IMR-90 (cell line): ENCODE data around the gene KMT2B. TPM values are rescaled to one million over a fixed set of nuclear protein-coding genes. Genes with fewer than 3 reads are reported as not detected.

Experiments used
- ATAC-seq: fragments of 200-7000 bp; cut with Tn5 transposase; 2 replicates; pipeline ENCODE4 v1.9.1; 2020; ENCODE audit warnings: low read depth, mild to moderate bottlenecking, moderate library complexity
- BruUV-seq: library from RNA; stranded (reverse); fragments of 400-500 nt; replicated peaks from 2 replicates; lab custom pipeline; 2021; lab: Mats Ljungman, UMichigan
- CTCF ChIA-PET: fragments of 300-600 bp; formaldehyde crosslinking; extraction: SDS; loops from one replicate; lab custom pipeline; 2021; ENCODE audit warnings: antibody characterized with exemption; lab: Yijun Ruan, JAX
- POLR2A ChIA-PET: fragments of 300-600 bp; sonication (Branson Sonifier 250); formaldehyde crosslinking; loops from one replicate; lab custom pipeline; 2022; ENCODE audit warnings: antibody characterized with exemption; ENCODE audit not compliant: unreplicated experiment; lab: Charles Lee
- DNase-seq: peaks from one replicate; pipeline ENCODE4 v3.0.0; 2013
- H2AFZ ChIP-seq: replicated peaks from 2 replicates; pipeline ENCODE3; 2013; ENCODE audit warnings: low read length, mild to moderate bottlenecking; ENCODE audit not compliant: poor library complexity
- H2AK5ac ChIP-seq: 2 replicates; pipeline ENCODE4 v1.6.1; 2013; ENCODE audit warnings: low read depth, low read length, inconsistent platforms
- H2AK9ac ChIP-seq: replicated peaks from 2 replicates; pipeline ENCODE3; 2013; ENCODE audit warnings: mild to moderate bottlenecking, low read depth, low read length, moderate library complexity; ENCODE audit not compliant: poor library complexity
- H2BK120ac ChIP-seq: 2 replicates; pipeline ENCODE4 v1.6.1; 2013; ENCODE audit warnings: low read depth, low read length, inconsistent platforms
- H2BK15ac ChIP-seq: 3 replicates; pipeline ENCODE4 v1.6.1; 2013; ENCODE audit warnings: low read depth, low read length, inconsistent platforms
- H2BK20ac ChIP-seq: 2 replicates; pipeline ENCODE4 v1.6.1; 2013; ENCODE audit warnings: low read depth, mild to moderate bottlenecking, inconsistent platforms, low read length, moderate library complexity
- H2BK5ac ChIP-seq: 2 replicates; pipeline ENCODE4 v1.6.1; 2013; ENCODE audit warnings: mild to moderate bottlenecking, low read depth, low read length, inconsistent platforms; ENCODE audit not compliant: poor library complexity, severe bottlenecking
- H3K14ac ChIP-seq: replicated peaks from 2 replicates; pipeline ENCODE4 v1.6.1; 2013; ENCODE audit warnings: low read depth, low read length, inconsistent platforms
- H3K18ac ChIP-seq: 2 replicates; pipeline ENCODE4 v1.6.1; 2013; ENCODE audit warnings: low read depth, low read length, control low read depth
- H3K23ac ChIP-seq: 2 replicates; pipeline ENCODE4 v1.6.1; 2013; ENCODE audit warnings: low read depth, low read length, inconsistent platforms
- H3K27ac ChIP-seq: 2 replicates; pipeline ENCODE4 v1.5.1; 2013; ENCODE audit warnings: mild to moderate bottlenecking, control low read depth, low read length; ENCODE audit not compliant: insufficient read depth
- H3K27me3 ChIP-seq: 2 replicates; pipeline ENCODE4 v1.6.1; 2013; ENCODE audit warnings: low read length; ENCODE audit not compliant: control insufficient read depth, insufficient read depth
- H3K36me3 ChIP-seq: 2 replicates; pipeline ENCODE4 v1.6.1; 2013; ENCODE audit warnings: low read length, mixed read lengths; ENCODE audit not compliant: control insufficient read depth, insufficient read depth
- H3K4ac ChIP-seq: 2 replicates; pipeline ENCODE4 v1.6.1; 2013; ENCODE audit warnings: low read depth, low read length, inconsistent platforms
- H3K4me1 ChIP-seq: 2 replicates; pipeline ENCODE4 v1.6.1; 2013; ENCODE audit warnings: low read length, mixed read lengths; ENCODE audit not compliant: control insufficient read depth, insufficient read depth
- H3K4me2 ChIP-seq: 2 replicates; pipeline ENCODE4 v1.6.1; 2013; ENCODE audit warnings: low read depth, mild to moderate bottlenecking, control low read depth, low read length, moderate library complexity
- H3K4me3 ChIP-seq: 2 replicates; pipeline ENCODE4 v1.5.1; 2013; ENCODE audit warnings: low read depth, mild to moderate bottlenecking, control low read depth, low read length, moderate library complexity; ENCODE audit not compliant: insufficient read depth
- H3K56ac ChIP-seq: 2 replicates; pipeline ENCODE4 v1.6.1; 2013; ENCODE audit warnings: low read length, inconsistent platforms; ENCODE audit not compliant: insufficient read depth; ENCODE audit errors: extremely low read depth
- H3K79me1 ChIP-seq, 2 experiments: 2 replicates each; pipeline ENCODE4 v1.6.1; 2013; ENCODE audit warnings: low read length in 2 of 2, inconsistent platforms in 1 of 2, low read depth in 1 of 2
- H3K9ac ChIP-seq: 2 replicates; pipeline ENCODE4 v1.6.1; 2013; ENCODE audit warnings: low read depth, low read length, control low read depth
- H3K9me1 ChIP-seq: 2 replicates; pipeline ENCODE4 v1.6.1; 2013; ENCODE audit warnings: low read length, inconsistent platforms; ENCODE audit not compliant: insufficient read depth
- H3K9me3 ChIP-seq: 2 replicates; pipeline ENCODE4 v1.6.1; 2013; ENCODE audit warnings: low read length; ENCODE audit not compliant: control insufficient read depth, insufficient read depth
- H4K20me1 ChIP-seq: 2 replicates; pipeline ENCODE4 v1.6.1; 2013; ENCODE audit warnings: low read length, inconsistent platforms; ENCODE audit not compliant: insufficient read depth
- H4K5ac ChIP-seq: 2 replicates; pipeline ENCODE4 v1.6.1; 2013; ENCODE audit warnings: mild to moderate bottlenecking, low read depth, low read length, control low read depth
- H4K8ac ChIP-seq, 2 experiments: 2 replicates each; pipeline ENCODE4 v1.6.1; 2013; ENCODE audit warnings: low read depth in 2 of 2, low read length in 2 of 2, control low read depth in 1 of 2, inconsistent platforms in 1 of 2
- H4K91ac ChIP-seq: 2 replicates; pipeline ENCODE4 v1.6.1; 2013; ENCODE audit warnings: low read depth, low read length, inconsistent platforms; ENCODE audit not compliant: insufficient read depth
- BHLHE40 ChIP-seq: fragments of 150-350 bp; IDR thresholded peaks from 2 replicates; pipeline ENCODE4 v1.6.1; 2016; ENCODE audit warnings: mild to moderate bottlenecking, low read depth, low read length
- CEBPB ChIP-seq: IDR thresholded peaks from 2 replicates; pipeline ENCODE4 v1.6.1; 2012; ENCODE audit warnings: low read depth, low read length, improper control_type of control experiment
- CHD1 ChIP-seq: IDR thresholded peaks from 2 replicates; pipeline ENCODE4 v1.6.1; 2012; ENCODE audit warnings: low read depth, low read length, improper control_type of control experiment
- FOS ChIP-seq: fragments of 150-350 bp; IDR thresholded peaks from 2 replicates; pipeline ENCODE4 v1.6.1; 2016; ENCODE audit warnings: low read depth, low read length
- MAFK ChIP-seq: IDR thresholded peaks from 2 replicates; pipeline ENCODE4 v1.6.1; 2012; ENCODE audit warnings: low read depth, low read length, improper control_type of control experiment
- MAZ ChIP-seq: IDR thresholded peaks from 2 replicates; pipeline ENCODE4 v1.6.1; 2012; ENCODE audit warnings: low read depth, mild to moderate bottlenecking, low read length, improper control_type of control experiment, moderate library complexity, borderline replicate concordance
- MXI1 ChIP-seq: IDR thresholded peaks from 2 replicates; pipeline ENCODE4 v1.6.1; 2012; ENCODE audit warnings: low read depth, mild to moderate bottlenecking, low read length, moderate library complexity, borderline replicate concordance
- NFE2L2 ChIP-seq: fragments of 150-350 bp; IDR thresholded peaks from 2 replicates; pipeline ENCODE4 v1.6.1; 2016; ENCODE audit warnings: low read depth, mild to moderate bottlenecking, low read length
- POLR2A ChIP-seq: IDR thresholded peaks from 2 replicates; pipeline ENCODE4 v1.6.1; 2012; ENCODE audit warnings: mild to moderate bottlenecking, low read depth, low read length
- RAD21 ChIP-seq: IDR thresholded peaks from 2 replicates; pipeline ENCODE4 v1.6.1; 2012; ENCODE audit warnings: low read length, improper control_type of control experiment
- RCOR1 ChIP-seq: IDR thresholded peaks from 2 replicates; pipeline ENCODE4 v1.6.1; 2012; ENCODE audit warnings: mild to moderate bottlenecking, low read length, improper control_type of control experiment; ENCODE audit not compliant: insufficient replicate concordance
- RFX5 ChIP-seq: IDR thresholded peaks from 2 replicates; pipeline ENCODE4 v1.8.0; 2012; ENCODE audit warnings: low read depth, mild to moderate bottlenecking, low read length, moderate library complexity
- SMC3 ChIP-seq: fragments of 150-350 bp; IDR thresholded peaks from 2 replicates; pipeline ENCODE4 v1.6.1; 2016; ENCODE audit warnings: low read depth, mild to moderate bottlenecking, antibody characterized with exemption, low read length, moderate library complexity
- USF2 ChIP-seq: fragments of 150-350 bp; IDR thresholded peaks from 2 replicates; pipeline ENCODE4 v1.6.1; 2017; ENCODE audit warnings: mild to moderate bottlenecking, antibody characterized with exemption, low read length, low read depth
- WGBS, 2 experiments: methylation state at CpG; one replicate each; pipeline versions ENCODE4 v1.1.5 to v1.1.7; 2013; ENCODE audit warnings: missing lambda C conversion rate in 2 of 2; ENCODE audit not compliant: insufficient read length in 1 of 2; ENCODE audit errors: extremely low coverage in 2 of 2; 5-methylcytosine and 5-hydroxymethylcytosine counted together
- dilution Hi-C: fragments of 300-500 bp; cut with HindIII; formaldehyde crosslinking; loops from one replicate; pipeline ENCODE4 v1.14.3; 2018; ENCODE audit warnings: low sequenced_read_pairs; ENCODE audit not compliant: unreplicated experiment
- in situ Hi-C: fragments of 300-500 bp; cut with MboI; formaldehyde crosslinking; loops from 3 replicates; pipeline ENCODE4 v1.14.3; 2019; ENCODE audit warnings: low sequenced_read_pairs, inconsistent platforms, mixed read lengths
- intact Hi-C: fragments of 100-400 bp; cut with micrococcal nuclease; formaldehyde crosslinking; loops from 2 replicates; pipeline ENCODE4 v1.10.0; 2022
- polyA plus RNA-seq, 3 experiments: library from polyadenylated mRNA; depleted of rRNA; stranded (reverse); fragments of >200 nt; gene quantifications; 2 replicates each; pipeline ENCODE4 v1.2.3, GENCODE V29; 2012; ENCODE audit warnings: low replicate concordance in 1 of 3
- total RNA-seq: library from RNA; depleted of rRNA; stranded (reverse); fragments of >200 nt; gene quantifications from 2 replicates; pipeline ENCODE4 v1.2.3, GENCODE V29; 2012
- TF ChIP-seq, protein P1 (sequence below): conservative IDR thresholded peaks from 2 replicates; pipeline ENCODE4 v1.5.1; 2012; ENCODE audit warnings: mild to moderate bottlenecking, low read depth, low read length, improper control_type of control experiment
- TF ChIP-seq, protein P2 (sequence below): fragments of 150-350 bp; IDR thresholded peaks from 2 replicates; pipeline ENCODE4 v1.6.1; 2016; ENCODE audit warnings: low read depth, mild to moderate bottlenecking, low read length, moderate library complexity, borderline replicate concordance

KMT2B gene
- total and polyA plus RNA-seq, 2 of the 4 experiments (the other 2 are of a cell fraction), result 3.0 to 30.7 TPM

DNA sequence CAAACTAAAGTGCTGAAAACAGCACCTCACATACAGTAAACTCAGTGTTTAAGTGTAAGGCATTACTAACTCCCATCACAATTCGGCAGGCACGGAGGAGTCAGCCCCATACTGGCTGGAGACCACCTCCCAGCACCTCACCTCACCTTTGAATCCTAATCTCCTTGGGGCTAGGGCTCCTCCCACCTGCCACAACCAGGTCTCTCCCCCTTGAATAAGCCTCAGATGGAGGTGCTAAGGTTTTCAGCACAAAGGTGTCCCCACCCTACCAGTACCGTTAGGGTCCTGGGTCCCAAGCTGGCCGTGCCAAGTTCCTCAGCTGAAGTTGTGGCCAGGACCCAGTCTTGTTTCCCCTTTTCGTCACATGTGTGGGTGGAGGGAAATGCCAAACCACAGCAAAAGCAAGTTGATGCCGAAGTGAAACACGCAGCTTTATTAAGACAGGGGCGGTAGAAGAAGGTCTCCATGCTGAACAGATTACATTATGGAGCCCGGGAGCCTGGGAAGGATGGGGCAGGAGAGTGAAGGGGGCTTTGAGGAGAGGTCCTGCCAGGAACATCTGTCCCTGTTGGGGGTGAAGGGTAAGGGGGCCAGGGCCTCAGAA is 24.4 kb downstream of the KMT2B start, which contains the start of gene IGFLR1:
TSS of gene IGFLR1 (minus strand) at position 332 of the 604 bp plus-strand sequence. CDS start 1,272 bp downstream, outside the sequence.
- no peak within 1 kb of the TSS for H3K9ac ChIP-seq
- H2BK20ac ChIP-seq, result no peak within 1 kb of the TSS
- ChIA-PET CTCF (no interaction called here), POLR2A (no interaction called here)
- 0 out of 2 replicates have a peak, but pooled peaks cover 3% of the 10 kb centered on the region for H3K4me1 ChIP-seq
- H2AFZ ChIP-seq, result no peak within 1 kb of the TSS
- H3K36me3 ChIP-seq, result peaks cover 17% of the 10 kb centered on the region
- intact Hi-C loops (no loop called here), in situ Hi-C loops (no loop called here), dilution Hi-C loops (no loop called here)
- H3K9me3 ChIP-seq, result no peaks in the 10 kb centered on the region
- no peak within 1 kb of the TSS for H3K27ac ChIP-seq
- no peak within 1 kb of the TSS for H2BK15ac ChIP-seq
- no peaks in the 10 kb centered on the region; the same call in 1 of the 2 replicates for H4K20me1 ChIP-seq
- H3K27me3 ChIP-seq, result no peaks in the 10 kb centered on the region
- BruUV-seq, result no TSS peak
- WGBS, 2 experiments, result 89% methylated on average over 4 of the region's 9 CpGs; no CpG with 5 or more reads in 1 of the 2 experiments
- no peak within 1 kb of the TSS for H3K4me3 ChIP-seq
- H3K56ac ChIP-seq, result no peak within 1 kb of the TSS
- H3K14ac ChIP-seq, result no peak within 1 kb of the TSS
- no peak within 1 kb of the TSS for H2AK9ac ChIP-seq
- ATAC-seq, result no peak
- H3K9me1 ChIP-seq, result peaks cover 5% of the 10 kb centered on the region; the same call in 1 of the 2 replicates
- H3K79me1 ChIP-seq, result peaks cover 0 to 26% of the 10 kb centered on the region in 2 experiments; a peak in 2 of 4 replicates
- H2AK5ac ChIP-seq, result no peak within 1 kb of the TSS
- no peak within 1 kb of the TSS for H3K18ac ChIP-seq
- H3K23ac ChIP-seq, result no peak within 1 kb of the TSS
- H3K4me2 ChIP-seq, result no peak within 1 kb of the TSS; the same call in 1 of the 2 replicates
- no peak within 1 kb of the TSS for H3K4ac ChIP-seq
- H2BK120ac ChIP-seq, result no peak within 1 kb of the TSS
- DNase-seq, result no peak
- H2BK5ac ChIP-seq, result no peak within 1 kb of the TSS
- H4K8ac ChIP-seq, result peak within 1 kb of the TSS in 1 of 2 experiments; percentile 86; a peak in 1 of 4 replicates
- TF ChIP-seq MAFK (no peak), RFX5 (no peak), FOS (no peak), BHLHE40 (no peak), MAZ (no peak), USF2 (no peak), RCOR1 (no peak), CHD1 (no peak), POLR2A (no peak), RAD21 (no peak), MXI1 (no peak), SMC3 (no peak), NFE2L2 (no peak), CEBPB (no peak)
- TF ChIP-seq, protein P1, sequence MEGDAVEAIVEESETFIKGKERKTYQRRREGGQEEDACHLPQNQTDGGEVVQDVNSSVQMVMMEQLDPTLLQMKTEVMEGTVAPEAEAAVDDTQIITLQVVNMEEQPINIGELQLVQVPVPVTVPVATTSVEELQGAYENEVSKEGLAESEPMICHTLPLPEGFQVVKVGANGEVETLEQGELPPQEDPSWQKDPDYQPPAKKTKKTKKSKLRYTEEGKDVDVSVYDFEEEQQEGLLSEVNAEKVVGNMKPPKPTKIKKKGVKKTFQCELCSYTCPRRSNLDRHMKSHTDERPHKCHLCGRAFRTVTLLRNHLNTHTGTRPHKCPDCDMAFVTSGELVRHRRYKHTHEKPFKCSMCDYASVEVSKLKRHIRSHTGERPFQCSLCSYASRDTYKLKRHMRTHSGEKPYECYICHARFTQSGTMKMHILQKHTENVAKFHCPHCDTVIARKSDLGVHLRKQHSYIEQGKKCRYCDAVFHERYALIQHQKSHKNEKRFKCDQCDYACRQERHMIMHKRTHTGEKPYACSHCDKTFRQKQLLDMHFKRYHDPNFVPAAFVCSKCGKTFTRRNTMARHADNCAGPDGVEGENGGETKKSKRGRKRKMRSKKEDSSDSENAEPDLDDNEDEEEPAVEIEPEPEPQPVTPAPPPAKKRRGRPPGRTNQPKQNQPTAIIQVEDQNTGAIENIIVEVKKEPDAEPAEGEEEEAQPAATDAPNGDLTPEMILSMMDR, result no peak
- TF ChIP-seq, protein P2, sequence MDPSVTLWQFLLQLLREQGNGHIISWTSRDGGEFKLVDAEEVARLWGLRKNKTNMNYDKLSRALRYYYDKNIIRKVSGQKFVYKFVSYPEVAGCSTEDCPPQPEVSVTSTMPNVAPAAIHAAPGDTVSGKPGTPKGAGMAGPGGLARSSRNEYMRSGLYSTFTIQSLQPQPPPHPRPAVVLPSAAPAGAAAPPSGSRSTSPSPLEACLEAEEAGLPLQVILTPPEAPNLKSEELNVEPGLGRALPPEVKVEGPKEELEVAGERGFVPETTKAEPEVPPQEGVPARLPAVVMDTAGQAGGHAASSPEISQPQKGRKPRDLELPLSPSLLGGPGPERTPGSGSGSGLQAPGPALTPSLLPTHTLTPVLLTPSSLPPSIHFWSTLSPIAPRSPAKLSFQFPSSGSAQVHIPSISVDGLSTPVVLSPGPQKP, result no peak
- no peak within 1 kb of the TSS for H4K91ac ChIP-seq
- H4K5ac ChIP-seq, result no peak within 1 kb of the TSS
